ENCODE results near the gene EME2. TPM values are rescaled to one million over a fixed set of nuclear protein-coding genes. Genes with fewer than 3 reads are reported as not detected.
A peak's percentile ranks its signal among the peaks of the same experiment; 100 is the strongest.

EME2 gene
- total RNA-seq, 1 donor from 2014 or later = 19.2 TPM

GRCh38 chr16:1768767-1769401, 3.7 kb upstream of the EME2 start:
- H3K36me3 ChIP-seq = peaks cover 39% of the 10 kb centered on the region
- no peak for ATAC-seq
- no peak overlapping the region for H3K27ac ChIP-seq
- no peak for TF ChIP-seq CTCF (IDR thresholded peaks at IDR 0.05)
- peaks cover 17% of the 10 kb centered on the region for H3K4me1 ChIP-seq
- DNase-seq = no peak
- H3K9me3 ChIP-seq = no peaks in the 10 kb centered on the region
- H3K27me3 ChIP-seq = no peaks in the 10 kb centered on the region
- intact Hi-C loops (cut with DNase I) = no loop called here
- no peak overlapping the region for H3K4me3 ChIP-seq

GRCh38 chr16:1769402-1770300, 3.0 kb upstream of the EME2 start:
- H3K27me3 ChIP-seq = no peaks in the 10 kb centered on the region
- intact Hi-C loops (cut with DNase I) = no loop called here
- peaks cover 32% of the 10 kb centered on the region for H3K36me3 ChIP-seq
- H3K4me3 ChIP-seq = peak overlapping the region; percentile 90
- ATAC-seq (no peak), DNase-seq (no peak)
- H3K9me3 ChIP-seq = no peaks in the 10 kb centered on the region
- H3K27ac ChIP-seq = peak overlapping the region; percentile 93
- TF ChIP-seq CTCF (IDR thresholded peaks at IDR 0.05) = no peak
- peaks cover 25% of the 10 kb centered on the region for H3K4me1 ChIP-seq

- Histone ChIP-seq H3K4me1 (peaks cover 29% of the 10 kb centered on the region), H3K9me3 (no peaks in the 10 kb centered on the region), H3K36me3 (peaks cover 22% of the 10 kb centered on the region), H3K27me3 (no peaks in the 10 kb centered on the region), H3K4me3 (peak overlapping the region; percentile 90), H3K27ac (peak overlapping the region; percentile 93)
- intact Hi-C loops (cut with DNase I) = no loop called here
- DNase-seq (peak; percentile 80), ATAC-seq (peak; percentile 0)
- no peak for TF ChIP-seq CTCF (IDR thresholded peaks at IDR 0.05)
These were observed 2.1 kb upstream of the EME2 start for GRCh38 chr16:1770328-1771187.

- Histone ChIP-seq H3K4me1 (peaks cover 29% of the 10 kb centered on the region), H3K27ac (peak within 1 kb of the TSS; percentile 93), H3K27me3 (no peaks in the 10 kb centered on the region), H3K9me3 (no peaks in the 10 kb centered on the region), H3K4me3 (peak within 1 kb of the TSS; percentile 90), H3K36me3 (peaks cover 16% of the 10 kb centered on the region)
- no peak for TF ChIP-seq CTCF (IDR thresholded peaks at IDR 0.05)
- ATAC-seq (peak; percentile 60), DNase-seq (peak; percentile 90)
- intact Hi-C loops (cut with DNase I) = no loop called here
These were observed 1.3 kb upstream of the EME2 start, which contains the start of gene NME3 for GRCh38 chr16:1771188-1771863. NME3 (minus strand) TSS chr16:1771543; CDS start chr16:1771534, 9 bp downstream.

- H3K27me3 ChIP-seq = no peaks in the 10 kb centered on the region
- H3K4me1 ChIP-seq = peaks cover 29% of the 10 kb centered on the region
- peak overlapping the region; percentile 90 for H3K4me3 ChIP-seq
- ATAC-seq (no peak), DNase-seq (no peak)
- no peak for TF ChIP-seq CTCF (IDR thresholded peaks at IDR 0.05)
- peak overlapping the region; percentile 93 for H3K27ac ChIP-seq
- H3K9me3 ChIP-seq = no peaks in the 10 kb centered on the region
- H3K36me3 ChIP-seq = peaks cover 16% of the 10 kb centered on the region
- intact Hi-C loops (cut with DNase I) = no loop called here
These were observed 697 bp upstream of the EME2 start for GRCh38 chr16:1771864-1772361.
